CD1c-positive myeloid dendritic cell (primary cell): ENCODE results near the gene PPP6R2.
"Not testable (repeated sequence)": the region's sequence is repeated elsewhere in the genome, so short reads cannot be mapped to it uniquely, and the experiment has no call there.

Experiments
- DNase-seq: peaks from one replicate; pipeline ENCODE4 v3.0.0-alpha.2; 2016; ENCODE audit errors: extremely low spot score

The PPP6R2 gene

DNA sequence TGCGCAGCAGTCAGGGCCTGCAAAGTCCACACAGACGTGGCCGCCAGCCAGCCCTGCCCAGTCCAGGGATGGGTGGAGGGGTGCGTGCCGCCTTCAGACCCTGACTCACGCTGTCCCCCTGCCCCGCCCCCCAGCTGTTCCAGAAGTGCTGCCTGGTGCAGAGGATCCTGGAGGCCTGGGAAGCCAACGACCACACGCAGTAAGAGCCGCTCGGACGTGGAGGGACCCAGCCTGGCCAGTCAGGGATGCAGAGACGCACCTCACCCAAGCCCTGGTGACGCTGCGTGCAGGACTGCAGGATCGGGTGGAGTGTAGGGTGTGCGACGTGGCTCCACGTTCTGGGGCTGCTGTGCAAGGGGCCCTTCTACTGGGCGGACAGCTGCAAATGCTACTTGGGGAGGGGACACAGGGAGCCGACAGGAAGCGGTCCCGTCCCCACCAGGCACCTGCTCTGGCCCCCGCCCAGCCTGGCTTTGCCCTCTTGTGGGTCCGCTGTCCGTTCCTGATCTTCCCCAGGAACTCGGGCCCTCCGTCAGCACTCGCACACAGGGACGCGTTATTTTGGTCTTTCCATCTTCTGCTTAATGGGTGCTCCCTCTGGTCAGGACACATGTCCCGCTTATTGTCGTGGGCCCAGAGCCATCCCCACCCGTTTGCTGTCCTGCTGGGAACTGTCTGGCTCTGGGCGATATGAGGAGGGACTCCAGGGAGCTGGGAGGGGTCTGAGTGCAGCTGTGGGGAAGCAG lies 89.2 kb downstream of the PPP6R2 start:
- no peak for DNase-seq

DNA sequence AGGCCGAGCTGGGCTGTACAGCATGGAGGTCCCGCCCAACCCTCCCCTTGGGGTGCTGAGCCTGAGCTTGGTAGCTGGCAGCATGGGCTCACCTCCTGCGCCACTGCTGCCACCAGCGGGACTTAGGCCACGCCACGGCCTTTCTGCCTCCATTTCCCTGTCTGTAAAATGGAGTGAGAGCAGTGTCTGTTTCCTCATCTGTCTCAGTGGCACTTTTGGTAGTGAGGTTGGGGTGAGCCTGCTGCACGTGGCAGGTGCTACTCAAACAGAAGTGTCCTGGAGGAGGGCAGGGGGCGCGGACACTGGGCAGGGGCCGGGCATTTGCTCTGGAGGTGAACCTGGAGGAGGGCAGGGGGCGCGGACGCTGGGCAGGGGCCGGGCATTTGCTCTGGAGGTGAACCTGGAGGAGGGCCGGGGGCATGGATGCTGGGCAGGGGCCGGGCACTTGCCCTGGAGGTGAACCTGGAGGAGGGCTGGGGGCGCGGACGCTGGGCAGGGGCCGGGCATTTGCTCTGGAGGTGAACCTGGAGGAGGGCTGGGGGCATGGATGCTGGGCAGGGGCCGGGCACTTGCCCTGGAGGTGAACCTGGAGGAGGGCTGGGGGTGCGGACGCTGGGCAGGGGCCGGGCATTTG lies 89.9 kb downstream of the PPP6R2 start:
- not testable (repeated sequence) for DNase-seq

DNA sequence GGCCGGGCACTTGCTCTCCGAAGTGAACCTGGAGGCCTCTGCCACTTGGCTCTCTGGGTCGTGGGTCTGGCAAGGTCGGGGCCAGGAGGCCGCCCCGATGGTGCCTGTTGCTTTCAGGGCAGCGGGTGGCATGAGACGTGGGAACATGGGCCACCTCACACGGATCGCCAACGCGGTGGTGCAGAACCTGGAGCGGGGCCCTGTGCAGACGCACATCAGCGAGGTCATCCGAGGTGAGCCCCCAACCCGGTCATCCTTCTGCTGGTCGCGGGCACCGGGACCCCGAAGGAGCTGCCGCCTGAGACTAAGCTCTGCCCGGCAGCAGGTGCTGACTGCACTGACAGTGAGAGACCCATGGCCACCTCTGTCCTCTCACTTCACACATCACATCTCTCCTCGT lies 91.7 kb downstream of the PPP6R2 start:
- DNase-seq, result no peak

DNA sequence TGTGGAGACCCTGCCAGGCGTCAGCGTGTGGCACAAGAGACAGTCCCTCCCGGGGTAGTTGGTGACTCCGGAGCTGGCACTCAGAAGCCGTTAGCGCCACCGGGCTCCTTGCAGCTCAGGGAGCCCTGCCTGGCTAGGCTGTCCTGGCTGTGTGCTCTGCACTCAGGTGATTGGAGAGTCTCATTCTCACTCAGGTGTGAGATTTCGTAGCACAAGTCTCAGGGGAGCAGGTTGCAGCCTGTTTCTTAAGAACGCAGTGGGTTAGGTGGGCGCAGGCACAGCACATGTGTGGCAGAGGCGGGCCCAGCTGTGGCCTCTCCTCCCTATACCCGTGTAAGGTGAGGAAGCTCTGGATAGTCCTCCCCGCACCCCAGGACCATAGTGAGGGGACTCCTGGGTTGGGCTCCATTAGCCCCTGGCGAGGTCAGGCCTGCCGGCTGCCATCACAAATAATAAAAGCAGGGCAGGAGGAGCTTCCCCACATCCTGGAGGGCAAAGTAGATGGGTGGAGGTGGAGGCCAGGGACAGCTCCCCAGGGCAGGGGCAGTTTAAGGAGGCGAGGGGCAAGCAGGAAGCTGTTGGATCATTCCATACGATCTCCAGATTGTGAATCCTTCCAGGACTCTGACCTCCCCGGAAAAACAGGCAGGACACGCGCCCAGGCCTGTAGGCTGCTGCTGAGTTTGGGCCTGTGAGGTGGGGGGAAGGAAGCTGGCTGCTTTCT lies 92.3 kb downstream of the PPP6R2 start:
- DNase-seq, result no peak

DNA sequence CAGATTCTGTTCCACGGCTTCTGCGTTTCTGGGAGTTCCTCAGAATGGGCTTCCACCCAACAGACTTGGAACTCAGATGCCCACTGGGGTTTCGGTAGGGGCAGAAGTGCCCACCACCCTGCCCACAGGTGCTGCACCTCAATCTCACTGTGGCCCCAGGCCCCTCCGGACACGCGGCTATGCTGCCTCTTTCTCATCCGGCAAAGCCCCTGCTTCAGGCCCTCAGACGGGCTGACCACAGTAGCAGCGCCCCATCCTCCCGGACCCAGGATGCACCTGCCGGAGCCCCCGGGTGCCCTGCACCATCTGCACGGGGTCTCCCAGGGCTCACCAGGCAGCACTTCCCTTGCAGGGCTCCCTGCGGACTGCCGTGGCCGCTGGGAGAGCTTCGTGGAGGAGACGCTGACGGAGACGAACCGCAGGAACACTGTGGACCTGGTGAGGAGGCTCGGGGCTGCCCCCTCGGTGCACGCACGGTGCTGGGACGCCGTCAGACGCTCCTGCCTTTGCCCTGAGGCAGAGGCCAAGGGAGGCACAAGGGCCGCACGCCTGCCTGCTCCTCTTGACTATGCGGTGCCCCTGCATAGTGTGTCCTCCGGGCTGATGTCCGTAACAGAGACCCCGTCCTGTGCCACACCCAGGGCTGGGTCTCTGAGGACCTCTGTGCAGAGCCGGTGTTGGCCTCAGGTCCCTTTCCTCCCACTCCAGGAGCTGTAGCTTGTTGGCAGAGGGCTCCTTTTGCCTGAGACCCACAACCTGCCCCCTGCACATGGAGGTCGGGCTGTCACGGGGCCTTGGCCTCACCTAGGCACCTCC lies 93.1 kb downstream of the PPP6R2 start:
- no peak for DNase-seq

DNA sequence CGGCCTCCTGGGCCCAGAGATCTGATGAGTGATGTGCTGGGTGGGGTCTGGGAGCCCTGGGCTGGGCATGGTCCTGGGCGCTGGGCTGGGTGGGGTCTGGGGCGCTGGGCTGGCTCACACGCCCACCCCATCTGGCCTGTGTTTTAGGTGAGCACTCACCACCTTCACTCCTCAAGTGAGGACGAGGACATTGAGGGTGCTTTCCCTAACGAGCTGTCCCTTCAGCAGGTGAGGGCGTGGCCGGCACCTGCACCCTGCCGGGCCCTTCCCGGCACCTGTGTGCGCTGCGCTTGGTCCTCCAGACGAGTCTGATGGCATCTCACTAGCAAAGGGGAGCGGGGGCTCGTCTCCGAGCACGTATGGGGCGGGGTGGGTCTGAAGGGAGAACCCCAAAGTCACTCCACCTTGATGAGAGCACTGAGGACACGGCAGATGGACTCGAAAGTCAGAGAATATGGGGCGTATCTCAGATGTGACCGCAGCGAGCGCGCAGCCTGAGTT lies 93.8 kb downstream of the PPP6R2 start:
- DNase-seq, result no peak

DNA sequence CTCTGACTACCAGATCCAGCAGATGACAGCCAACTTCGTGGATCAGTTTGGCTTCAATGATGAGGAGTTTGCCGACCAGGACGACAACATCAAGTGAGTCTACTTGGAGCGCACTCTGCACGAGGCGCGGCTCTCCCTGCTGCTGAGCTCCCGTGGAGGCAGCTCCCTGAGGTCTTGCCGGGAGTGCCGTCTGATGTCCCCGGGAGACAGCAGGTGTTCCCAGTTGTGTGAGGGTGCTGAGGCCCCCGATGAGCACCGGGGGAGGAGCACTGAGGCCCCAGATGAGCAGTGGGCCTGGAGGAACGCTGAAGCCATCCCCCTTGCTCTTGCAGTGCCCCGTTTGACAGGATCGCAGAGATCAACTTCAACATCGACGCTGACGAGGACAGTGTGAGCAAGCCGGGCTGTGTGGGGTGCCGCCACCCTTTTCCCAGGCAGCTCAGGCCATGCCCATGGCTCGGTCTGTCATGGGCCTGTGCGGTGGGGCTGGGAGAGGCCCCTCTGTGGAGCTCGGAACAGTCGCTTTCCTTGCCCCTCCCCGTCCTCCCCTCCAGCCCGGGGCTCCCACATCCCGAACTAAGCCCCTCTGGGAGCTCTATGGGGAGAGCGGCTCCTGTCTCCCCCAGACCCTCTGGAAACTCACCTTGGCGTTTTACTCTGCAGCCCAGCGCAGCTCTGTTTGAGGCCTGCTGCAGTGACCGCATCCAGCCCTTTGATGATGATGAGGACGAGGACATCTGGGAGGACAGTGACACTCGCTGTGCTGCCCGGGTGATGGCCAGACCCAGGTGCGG lies 94.6 kb downstream of the PPP6R2 start:
- DNase-seq, result no peak

DNA sequence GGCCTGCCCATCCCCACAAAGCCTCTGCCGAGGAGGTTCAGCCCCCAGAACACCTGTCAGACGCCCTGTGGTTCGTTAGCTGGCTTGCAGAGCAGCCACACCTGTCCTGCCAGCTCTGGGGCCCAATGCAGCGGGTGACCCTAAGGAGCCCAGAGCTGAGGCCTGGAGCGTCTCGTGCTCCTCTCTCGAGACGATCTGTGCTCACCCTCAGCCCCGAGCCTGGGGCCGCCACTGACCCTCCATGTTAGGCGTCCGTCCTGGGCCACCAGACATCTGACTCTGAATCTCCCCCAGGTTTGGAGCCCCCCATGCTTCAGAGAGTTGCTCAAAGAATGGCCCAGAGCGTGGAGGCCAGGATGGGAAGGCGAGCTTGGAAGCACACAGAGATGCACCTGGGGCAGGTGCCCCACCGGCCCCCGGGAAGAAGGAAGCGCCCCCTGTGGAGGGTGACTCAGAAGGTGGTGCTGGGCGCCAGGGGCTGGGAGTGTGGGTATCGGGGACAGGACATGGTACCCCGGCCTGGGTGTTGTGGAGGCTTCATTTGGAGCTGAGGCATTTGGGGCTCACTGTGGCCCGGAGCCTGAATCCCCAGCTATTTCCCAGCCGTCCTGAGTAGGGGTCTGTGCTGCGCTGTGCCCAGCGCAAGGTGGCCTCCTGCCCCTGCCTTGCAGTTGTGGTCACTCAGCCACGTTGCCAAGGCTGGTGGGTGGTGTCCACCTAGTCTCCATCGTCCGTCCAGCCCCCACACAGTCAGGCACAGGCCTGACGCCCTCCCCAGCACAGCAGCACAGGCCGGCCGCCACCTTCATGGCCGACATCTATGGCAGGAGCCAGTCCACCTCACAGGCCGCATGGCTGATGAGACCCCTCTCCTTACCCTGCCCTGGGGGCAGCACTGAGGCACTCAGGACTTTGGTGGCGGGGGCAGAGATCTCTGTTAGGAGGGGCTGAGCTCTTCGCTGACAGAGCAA lies 95.5 kb downstream of the PPP6R2 start:
- DNase-seq, result no peak

DNA sequence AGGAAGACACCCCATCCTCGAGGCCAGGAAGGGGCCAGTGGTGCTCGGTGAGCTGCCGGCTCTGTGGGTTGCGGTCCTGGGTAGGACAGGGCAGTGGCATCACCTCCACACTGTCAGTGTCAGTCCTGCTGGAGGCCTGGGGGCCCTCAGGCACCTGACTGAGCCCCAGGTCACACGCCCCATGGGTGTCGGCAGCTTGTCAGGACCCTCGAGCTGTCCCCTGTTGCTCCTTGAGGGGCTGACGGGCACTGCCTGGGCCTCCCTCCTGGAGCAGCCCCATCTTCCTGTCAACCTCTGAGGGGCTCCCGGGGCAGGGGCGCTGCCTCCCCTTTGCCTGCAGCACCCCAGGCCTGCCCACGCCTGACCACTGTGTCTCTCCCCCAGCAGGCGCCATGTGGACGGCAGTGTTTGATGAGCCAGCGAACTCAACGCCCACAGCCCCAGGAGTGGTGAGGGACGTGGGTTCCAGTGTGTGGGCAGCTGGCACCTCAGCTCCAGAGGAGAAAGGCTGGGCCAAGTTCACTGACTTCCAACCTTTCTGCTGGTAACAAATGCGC lies 96.3 kb downstream of the PPP6R2 start:
- no peak for DNase-seq

DNA sequence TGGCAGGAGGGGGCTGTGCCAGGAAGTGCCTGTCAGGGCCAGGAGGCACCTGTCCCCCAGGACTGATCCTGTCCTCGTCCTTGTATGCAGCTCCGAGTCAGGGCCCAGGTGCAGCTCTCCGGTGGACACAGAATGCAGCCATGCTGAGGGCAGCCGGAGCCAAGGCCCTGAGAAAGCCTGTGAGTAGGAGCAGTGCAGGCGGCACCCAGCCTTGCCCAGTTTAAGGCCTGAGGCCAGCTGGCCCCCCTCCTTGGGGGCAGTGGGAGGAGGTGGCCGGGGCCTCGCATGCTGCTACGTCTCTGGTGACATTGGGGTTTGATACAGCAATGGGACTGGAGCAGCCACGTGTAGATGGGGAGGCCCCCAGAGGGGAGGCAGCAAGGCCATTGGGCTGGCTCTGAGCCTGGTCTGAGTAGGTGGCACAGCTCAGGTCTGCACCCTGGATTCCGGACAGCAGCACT lies 96.8 kb downstream of the PPP6R2 start:
- no peak for DNase-seq

DNA sequence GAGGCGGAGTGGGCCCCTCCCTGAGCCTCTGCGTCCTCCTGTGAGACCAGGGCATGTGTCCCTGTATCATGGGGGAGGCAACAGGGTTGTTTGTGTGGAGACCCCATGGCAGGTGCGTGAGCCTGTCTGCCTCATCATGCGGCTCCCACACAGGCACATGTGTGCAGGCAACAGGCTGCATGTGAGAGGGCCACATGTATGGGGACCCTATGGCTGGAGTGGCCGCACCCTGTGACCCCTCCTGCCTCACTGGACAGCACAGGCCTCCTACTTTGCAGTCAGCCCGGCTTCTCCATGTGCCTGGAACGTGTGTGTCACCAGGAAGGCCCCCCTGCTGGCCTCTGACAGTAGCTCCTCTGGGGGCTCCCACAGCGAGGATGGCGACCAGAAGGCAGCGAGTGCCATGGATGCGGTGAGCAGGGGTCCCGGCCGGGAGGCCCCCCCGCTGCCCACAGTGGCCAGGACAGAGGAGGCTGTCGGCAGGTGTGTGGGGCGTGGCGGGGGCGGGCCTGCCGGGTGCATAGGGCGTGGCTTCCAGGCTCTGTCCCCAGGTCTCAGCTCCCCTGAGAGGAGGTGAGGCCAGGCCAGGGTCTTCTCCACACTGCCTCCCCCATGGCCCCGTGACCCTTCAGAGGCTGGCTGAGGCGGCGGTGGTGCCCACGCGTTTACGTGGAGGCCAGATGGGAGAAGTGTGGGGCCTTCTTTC lies 97.6 kb downstream of the PPP6R2 start:
- no peak for DNase-seq

DNA sequence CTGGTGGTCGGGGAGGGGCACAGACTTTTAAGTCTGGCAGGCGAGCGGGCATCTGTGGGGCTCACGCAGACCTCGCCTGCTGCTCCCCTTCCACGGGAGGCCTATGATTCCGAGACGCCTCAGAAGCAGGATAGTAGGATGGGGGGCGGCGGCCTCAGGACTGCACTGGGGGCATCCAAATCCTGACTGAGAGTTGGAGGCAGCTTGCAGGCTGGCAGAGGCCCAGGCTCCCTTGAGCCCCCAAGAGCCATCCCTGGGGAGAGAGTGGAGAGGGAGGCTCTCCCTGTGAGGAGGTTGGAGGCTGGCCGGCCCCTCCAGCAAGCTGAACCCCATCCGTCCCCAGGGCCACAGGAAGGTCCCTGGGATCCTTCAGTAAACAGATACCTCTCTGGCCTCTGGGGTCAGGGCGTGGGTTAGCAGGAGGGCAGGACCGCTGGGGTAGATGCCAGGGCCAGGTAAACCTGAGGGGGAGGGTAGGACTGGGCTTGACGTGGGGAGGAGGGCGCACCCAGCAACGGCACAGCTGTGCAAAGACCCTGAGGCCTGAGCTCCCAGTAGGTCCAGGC lies 98.4 kb downstream of the PPP6R2 start:
- DNase-seq, result no peak

DNA sequence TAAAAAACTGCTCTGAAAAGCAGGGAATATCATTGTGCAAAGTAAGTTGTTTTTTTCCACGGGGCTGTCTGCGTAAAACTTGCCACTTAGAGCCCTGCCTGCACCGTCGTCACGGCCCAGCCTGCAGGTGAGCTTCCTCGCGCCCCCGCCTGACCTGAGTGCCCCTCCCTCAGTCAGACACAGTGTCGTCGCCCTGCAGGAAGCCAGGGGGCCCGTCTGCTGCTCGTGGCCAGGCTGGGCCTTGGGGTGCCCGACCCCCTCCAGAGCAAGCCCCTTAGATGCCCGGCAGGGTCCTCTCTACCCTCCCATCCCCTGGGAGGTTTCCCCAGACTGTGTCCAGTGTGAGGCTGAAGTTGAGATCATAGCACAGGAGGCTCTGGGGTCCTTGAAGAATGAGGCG lies 100.1 kb downstream of the PPP6R2 start:
- DNase-seq, result no peak

DNA sequence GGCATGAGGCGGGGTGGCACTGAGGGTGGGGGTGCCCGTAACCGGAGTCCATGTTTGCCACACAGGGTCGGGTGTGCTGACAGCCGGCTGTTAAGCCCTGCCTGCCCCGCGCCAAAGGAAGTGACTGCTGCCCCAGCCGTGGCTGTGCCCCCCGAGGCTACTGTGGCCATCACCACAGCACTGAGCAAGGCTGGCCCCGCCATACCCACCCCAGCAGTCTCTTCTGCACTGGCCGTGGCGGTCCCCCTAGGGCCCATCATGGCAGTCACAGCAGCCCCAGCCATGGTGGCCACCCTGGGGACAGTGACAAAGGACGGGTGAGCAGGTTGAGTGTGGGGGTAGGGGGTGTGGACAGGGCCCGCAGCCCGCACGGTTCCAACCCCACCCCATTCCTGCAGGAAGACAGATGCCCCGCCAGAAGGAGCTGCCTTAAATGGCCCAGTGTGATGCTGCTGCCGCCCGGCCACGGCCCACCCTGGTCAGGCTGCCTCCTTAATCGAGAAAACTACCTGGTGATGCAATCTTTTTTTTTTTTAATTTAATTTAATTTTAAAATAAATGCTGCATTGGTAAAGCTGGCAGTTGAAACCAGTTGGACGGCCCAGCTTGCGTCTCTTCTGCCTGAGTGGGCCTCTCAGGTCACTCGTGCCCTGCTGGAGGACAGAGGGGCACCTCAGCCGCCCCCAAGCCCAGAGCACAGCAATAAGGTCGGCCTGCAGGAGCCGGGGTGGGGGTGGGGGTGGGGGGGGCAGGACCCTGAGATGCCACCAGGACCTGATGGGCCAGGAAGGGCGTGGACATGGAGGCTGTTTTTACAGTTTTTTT lies 100.9 kb downstream of the PPP6R2 start:
- no peak for DNase-seq

DNA sequence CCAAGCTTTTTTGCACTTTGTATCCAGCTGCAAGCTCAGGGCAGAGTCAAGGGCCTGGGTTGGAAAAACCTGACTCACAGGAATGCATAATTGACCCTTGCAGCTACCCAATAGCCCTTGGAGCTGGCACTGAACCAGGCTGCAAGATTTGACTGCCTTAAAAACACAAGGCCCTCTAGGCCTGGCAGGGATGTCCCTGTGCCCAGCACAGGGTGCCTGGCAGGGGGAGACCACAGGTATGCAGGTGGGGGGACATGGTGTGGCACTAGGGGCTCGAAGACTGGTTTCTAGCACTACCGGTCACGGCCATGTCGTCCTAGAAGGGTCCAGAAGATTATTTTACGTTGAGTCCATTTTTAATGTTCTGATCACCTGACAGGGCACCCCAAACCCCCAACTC lies 101.5 kb downstream of the PPP6R2 start:
- DNase-seq, result no peak

DNA sequence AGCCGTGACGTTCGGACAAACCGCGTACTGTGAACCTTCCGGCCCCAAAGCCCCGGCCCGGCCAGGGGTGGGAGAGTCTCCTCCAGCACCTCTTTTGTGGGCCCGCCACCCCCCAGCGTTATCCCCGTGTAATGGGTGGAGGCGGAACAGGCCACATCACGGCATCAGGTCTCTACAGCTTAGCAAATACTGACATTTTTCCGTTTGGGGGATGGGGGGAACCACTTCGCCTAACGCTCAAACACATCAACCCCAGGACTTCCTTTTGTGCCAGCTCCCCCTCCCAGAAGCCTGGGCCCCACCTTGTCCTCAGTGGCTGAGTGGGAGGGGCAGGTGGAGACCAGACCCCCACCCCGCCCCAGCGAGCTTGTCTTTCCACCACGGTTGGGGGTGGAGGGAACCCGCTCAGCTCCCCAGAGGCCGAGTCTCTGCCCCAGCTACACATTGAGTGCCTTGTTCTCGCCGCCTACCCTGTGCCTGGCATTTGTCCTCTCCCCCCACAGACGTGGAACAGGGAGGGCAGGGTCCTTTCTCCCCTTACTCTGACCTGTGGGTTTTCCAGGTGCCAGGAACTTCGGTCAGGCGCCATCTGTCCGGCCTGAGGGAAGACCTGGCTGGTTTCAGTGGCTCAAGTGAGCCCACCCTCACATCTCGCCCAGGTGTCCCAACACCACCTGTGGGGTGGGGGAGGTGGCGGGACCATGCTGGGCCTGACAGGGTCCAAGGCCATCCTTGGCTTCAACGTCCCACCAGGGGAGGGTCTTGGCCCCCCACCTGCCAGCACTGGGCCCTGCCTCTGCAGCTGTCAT lies 102.1 kb downstream of the PPP6R2 start:
- no peak for DNase-seq
